HEK293 (cell line): ENCODE measurements around the gene PDLIM4.

Source experiments
- ATF2 ChIP-seq: fragments of 450-650 bp; formaldehyde crosslinking; IDR thresholded peaks from 2 replicates; pipeline ENCODE4 v1.5.1; 2016; ENCODE audit warnings: missing biosample characterization, missing genetic modification characterization, low read depth
- IKZF3 ChIP-seq: fragments of 450-650 bp; IDR thresholded peaks from 2 replicates; pipeline ENCODE4 v1.5.0; 2018; ENCODE audit warnings: missing biosample characterization, mild to moderate bottlenecking, missing genetic modification characterization, moderate library complexity
- KLF9 ChIP-seq: fragments of 450-650 bp; formaldehyde crosslinking; IDR thresholded peaks from 2 replicates; pipeline ENCODE4 v1.5.1; 2016; ENCODE audit warnings: missing biosample characterization, missing genetic modification characterization, low read depth
- OVOL3 ChIP-seq: fragments of 450-650 bp; formaldehyde crosslinking; IDR thresholded peaks from 2 replicates; pipeline ENCODE4 v1.5.1; 2016; ENCODE audit warnings: missing biosample characterization, missing genetic modification characterization
- PATZ1 ChIP-seq: fragments of 450-650 bp; formaldehyde crosslinking; IDR thresholded peaks from 2 replicates; pipeline ENCODE4 v1.5.1; 2016; ENCODE audit warnings: missing biosample characterization, missing genetic modification characterization
- PBX3 ChIP-seq: sonication (generic); formaldehyde crosslinking; IDR thresholded peaks from 2 replicates; pipeline ENCODE4 v1.8.1; 2022; ENCODE audit warnings: mild to moderate bottlenecking, moderate library complexity, missing genetic modification reagents
- ZNF362 ChIP-seq: fragments of 450-650 bp; formaldehyde crosslinking; IDR thresholded peaks from 2 replicates; pipeline ENCODE4 v1.5.1; 2016; ENCODE audit warnings: missing biosample characterization, missing genetic modification characterization
- ZNF518A ChIP-seq: fragments of 450-650 bp; formaldehyde crosslinking; conservative IDR thresholded peaks from 2 replicates; pipeline ENCODE4 v1.5.1; 2016; ENCODE audit warnings: low read depth, missing biosample characterization, missing genetic modification characterization
- ZNF529 ChIP-seq: fragments of 450-650 bp; formaldehyde crosslinking; IDR thresholded peaks from 2 replicates; pipeline ENCODE4 v1.5.1; 2017; ENCODE audit warnings: missing genetic modification characterization, missing biosample characterization; ENCODE audit not compliant: insufficient replicate concordance
- ZNF639 ChIP-seq: fragments of 450-650 bp; formaldehyde crosslinking; IDR thresholded peaks from 2 replicates; pipeline ENCODE4 v1.5.1; 2016; ENCODE audit warnings: missing biosample characterization, missing genetic modification characterization
- ZNF670 ChIP-seq: fragments of 450-650 bp; formaldehyde crosslinking; IDR thresholded peaks from 2 replicates; pipeline ENCODE4 v1.5.1; 2016; ENCODE audit warnings: missing biosample characterization, missing genetic modification characterization, low read depth
- ZSCAN18 ChIP-seq: fragments of 450-650 bp; formaldehyde crosslinking; IDR thresholded peaks from 2 replicates; pipeline ENCODE4 v1.5.1; 2016; ENCODE audit warnings: missing biosample characterization, missing genetic modification characterization
- ZSCAN30 ChIP-seq: fragments of 450-650 bp; IDR thresholded peaks from 2 replicates; pipeline ENCODE4 v1.5.1; 2018; ENCODE audit warnings: missing biosample characterization, mild to moderate bottlenecking, missing genetic modification characterization, moderate library complexity
- ZSCAN5A ChIP-seq: fragments of 450-650 bp; formaldehyde crosslinking; IDR thresholded peaks from 2 replicates; pipeline ENCODE4 v1.5.1; 2016; ENCODE audit warnings: missing biosample characterization, missing genetic modification characterization

The PDLIM4 gene

GRCh38 chr5:132293066-132293991 lies 35.8 kb downstream of the PDLIM4 start (continued):
- TF ChIP-seq ZNF639 (peak; percentile 59), PBX3 (peak; percentile 61), ATF2 (tag by site-specific recombination) (peak; percentile 78), ZNF529 (tag by site-specific recombination) (no peak), ZSCAN18 (tag by site-specific recombination) (0 out of 2 replicates have a peak, but pooled peaks have one; percentile 50), KLF9 (tag by site-specific recombination) (peak; percentile 48), ZNF518A (tag by site-specific recombination) (no peak), OVOL3 (no peak), ZSCAN5A (peak; percentile 35; the same call in 1 of the 2 replicates), ZNF670 (tag by site-specific recombination) (no peak), ZNF362 (tag by site-specific recombination) (no peak), IKZF3 (0 out of 2 replicates have a peak, but pooled peaks have one; percentile 13), PATZ1 (peak; percentile 98), ZSCAN30 (tag by site-specific recombination) (peak; percentile 79)
